ENCODE results near the gene NBAS. TPM values are rescaled to one million over a fixed set of nuclear protein-coding genes. Genes with fewer than 3 reads are reported as not detected.

NBAS gene
- total and polyA plus RNA-seq, 7 donors: 19.5 to 52.8 (median 27.0) TPM

GRCh38 chr2:15582710-15583357 lies 21.7 kb upstream of the NBAS start:
- no peak for DNase-seq
- TF ChIP-seq CTCF (IDR thresholded peaks at IDR 0.05): no peak
- Histone ChIP-seq H3K36me3 (ENCODE audit: insufficient read depth in 1 of 2, low read depth in 1 of 2) (no peaks in the 10 kb centered on the region), H3K4me1 (no peaks in the 10 kb centered on the region), H3K27me3 (ENCODE audit: insufficient read depth in 3 of 3, low read length in 2 of 3) (peaks cover 0 to 6% (median 0%) of the 10 kb centered on the region in 3 donors), H3K9me3 (no peaks in the 10 kb centered on the region), H3K27ac (no peak overlapping the region), H3K4me3 (no peak overlapping the region)
- 39 to 46% (median 45%) methylated on average over 15 of the region's 15 CpGs for WGBS, 3 donors
- intact Hi-C loops (cut with DNase I): no loop called here
- no peak for ATAC-seq

GRCh38 chr2:15580451-15580850 lies 19.3 kb upstream of the NBAS start:
- Histone ChIP-seq H3K36me3 (ENCODE audit: insufficient read depth in 1 of 2, low read depth in 1 of 2) (no peaks in the 10 kb centered on the region), H3K4me3 (no peak overlapping the region), H3K9me3 (no peaks in the 10 kb centered on the region), H3K27ac (no peak overlapping the region), H3K27me3 (ENCODE audit: insufficient read depth in 3 of 3, low read length in 2 of 3) (peaks cover 0 to 6% (median 0%) of the 10 kb centered on the region in 3 donors), H3K4me1 (no peaks in the 10 kb centered on the region)
- ATAC-seq (no peak), DNase-seq (no peak)
- intact Hi-C loops (cut with DNase I): no loop called here
- 80 to 95% (median 85%) methylated on average over 2 of the region's 2 CpGs for WGBS, 3 donors
- TF ChIP-seq CTCF (IDR thresholded peaks at IDR 0.05): no peak

- H3K36me3 ChIP-seq (ENCODE audit: insufficient read depth in 1 of 2, low read depth in 1 of 2): no peaks in the 10 kb centered on the region
- ATAC-seq (no peak), DNase-seq (no peak)
- TF ChIP-seq CTCF (IDR thresholded peaks at IDR 0.05): no peak
- no peak overlapping the region for H3K4me3 ChIP-seq
- H3K27ac ChIP-seq: no peak overlapping the region
- intact Hi-C loops (cut with DNase I): no loop called here
- 39 to 47% (median 42%) methylated on average over 1 of the region's 1 CpG for WGBS, 3 donors
- no peaks in the 10 kb centered on the region for H3K9me3 ChIP-seq
- no peaks in the 10 kb centered on the region for H3K4me1 ChIP-seq
- peaks cover 0 to 6% (median 0%) of the 10 kb centered on the region in 3 donors for H3K27me3 ChIP-seq (ENCODE audit: insufficient read depth in 3 of 3, low read length in 2 of 3)
These were observed 18.5 kb upstream of the NBAS start for GRCh38 chr2:15579641-15580040.

- Histone ChIP-seq H3K27me3 (ENCODE audit: insufficient read depth in 3 of 3, low read length in 2 of 3) (no peaks in the 10 kb centered on the region), H3K4me1 (no peaks in the 10 kb centered on the region), H3K27ac (no peak overlapping the region), H3K36me3 (ENCODE audit: insufficient read depth in 1 of 2, low read depth in 1 of 2) (no peaks in the 10 kb centered on the region), H3K9me3 (no peaks in the 10 kb centered on the region), H3K4me3 (no peak overlapping the region)
- intact Hi-C loops (cut with DNase I): no loop called here
- DNase-seq (peak; percentile 75 to 84), ATAC-seq (peak; percentile 80 to 92 (median 86))
- WGBS, 3 donors: 22 to 25% (median 23%) methylated on average over 7 of the region's 7 CpGs
- TF ChIP-seq CTCF (IDR thresholded peaks at IDR 0.05): peak; percentile 77
These were observed 16.1 kb upstream of the NBAS start for GRCh38 chr2:15577071-15577735.

Data from psoas muscle (tissue), 8 donors.